Activated T-helper 1 cell treated with anti-CD3 and anti-CD28 coated beads, Interleukin-12 subunit alpha, Interleukin-12 subunit beta, Interleukin-2, Interleukin-4 antibody, amounts not matched to agents 30 ng/mL and 10 ng/mL and 1 ng/mL, durations not matched to agents 14 hours and 24 hours and 36 hours (primary cell): ENCODE measurements around the gene ECSIT. TPM values are rescaled to one million over a fixed set of nuclear protein-coding genes. Genes with fewer than 3 reads are reported as not detected.

Source experiments
- DNase-seq: peaks from one replicate; pipeline ENCODE4 v3.0.0; 2021; ENCODE audit warnings: low spot score
- H3K27ac Mint-ChIP-seq: one replicate; pipeline ENCODE4 v1.8.0; 2021; ENCODE audit warnings: mild to moderate bottlenecking, mixed read lengths
- H3K27me3 Mint-ChIP-seq: one replicate; pipeline ENCODE4 v1.8.0; 2022; ENCODE audit warnings: mild to moderate bottlenecking, moderate library complexity, mixed read lengths; ENCODE audit not compliant: insufficient read depth
- H3K36me3 Mint-ChIP-seq: one replicate; pipeline ENCODE4 v1.8.0; 2021; ENCODE audit warnings: low read depth, mixed read lengths
- H3K4me1 Mint-ChIP-seq: one replicate; pipeline ENCODE4 v1.8.0; 2021; ENCODE audit warnings: low read depth, mixed read lengths
- H3K4me3 Mint-ChIP-seq: one replicate; pipeline ENCODE4 v1.8.0; 2021; ENCODE audit warnings: mild to moderate bottlenecking, moderate library complexity, mixed read lengths
- H3K9me3 Mint-ChIP-seq: one replicate; pipeline ENCODE4 v1.8.0; 2021; ENCODE audit warnings: mixed read lengths
- intact Hi-C: fragments of 100-400 bp; cut with micrococcal nuclease; formaldehyde crosslinking; loops from one replicate; pipeline ENCODE4 v1.15.1; 2024
- total RNA-seq: library from RNA; stranded (reverse); gene quantifications from 2 replicates; pipeline ENCODE4 v1.2.3, GENCODE V29; 2022

ECSIT gene
- total RNA-seq, 1 donor from 2014 or later: 37.3 TPM

GRCh38 chr19:11505504-11506100 lies 23.3 kb downstream of the ECSIT start, which contains the start of gene ZNF653:
Gene ZNF653, minus strand, starts transcription at chr19:11505839. Its CDS starts 53 bp downstream, at chr19:11505786.
- Mint-ChIP-seq H3K4me3 (peak within 1 kb of the TSS; percentile 91), H3K9me3 (no peaks in the 10 kb centered on the region), H3K4me1 (peaks cover 13% of the 10 kb centered on the region), H3K27me3 (no peaks in the 10 kb centered on the region), H3K36me3 (peaks cover 5% of the 10 kb centered on the region), H3K27ac (peak within 1 kb of the TSS; percentile 97)
- DNase-seq: peak; percentile 93
- intact Hi-C loops: loop anchor here (1.0 to 2.0 kb wide), 9 partner anchors 23 to 1191 kb away; partner anchors contain the start of genes ECSIT, ELOF1, FBXW9 and ODAD3

GRCh38 chr19:11505032-11505503 lies 23.9 kb downstream of the ECSIT start:
- peaks cover 13% of the 10 kb centered on the region for H3K4me1 Mint-ChIP-seq
- peaks cover 6% of the 10 kb centered on the region for H3K36me3 Mint-ChIP-seq
- H3K27me3 Mint-ChIP-seq: no peaks in the 10 kb centered on the region
- H3K9me3 Mint-ChIP-seq: no peaks in the 10 kb centered on the region
- DNase-seq: peak; percentile 97
- peak overlapping the region; percentile 91 for H3K4me3 Mint-ChIP-seq
- intact Hi-C loops: loop anchor here (1.0 to 2.0 kb wide), 9 partner anchors 23 to 1191 kb away; partner anchors contain the start of genes ECSIT, ELOF1, FBXW9 and ODAD3
- H3K27ac Mint-ChIP-seq: peak overlapping the region; percentile 84

GRCh38 chr19:11504502-11505031 lies 24.4 kb downstream of the ECSIT start:
- peaks cover 10% of the 10 kb centered on the region for H3K36me3 Mint-ChIP-seq
- peaks cover 13% of the 10 kb centered on the region for H3K4me1 Mint-ChIP-seq
- H3K9me3 Mint-ChIP-seq: no peaks in the 10 kb centered on the region
- H3K27me3 Mint-ChIP-seq: no peaks in the 10 kb centered on the region
- peak overlapping the region; percentile 88 for H3K4me3 Mint-ChIP-seq
- DNase-seq: no peak
- peak overlapping the region; percentile 84 for H3K27ac Mint-ChIP-seq
- intact Hi-C loops: loop anchor here (1.0 to 2.0 kb wide), 9 partner anchors 22 to 1192 kb away; partner anchors contain the start of genes ECSIT, ELOF1, FBXW9 and ODAD3

- peaks cover 6% of the 10 kb centered on the region for H3K4me1 Mint-ChIP-seq
- DNase-seq: no peak
- no peak overlapping the region for H3K27ac Mint-ChIP-seq
- H3K27me3 Mint-ChIP-seq: no peaks in the 10 kb centered on the region
- H3K9me3 Mint-ChIP-seq: no peaks in the 10 kb centered on the region
- peaks cover 13% of the 10 kb centered on the region for H3K36me3 Mint-ChIP-seq
- intact Hi-C loops: no loop called here
- H3K4me3 Mint-ChIP-seq: no peak overlapping the region
These were observed 29.0 kb downstream of the ECSIT start for GRCh38 chr19:11499890-11500420.

- no peak for DNase-seq
- no peak overlapping the region for H3K27ac Mint-ChIP-seq
- H3K4me1 Mint-ChIP-seq: no peaks in the 10 kb centered on the region
- intact Hi-C loops: no loop called here
- H3K36me3 Mint-ChIP-seq: peaks cover 13% of the 10 kb centered on the region
- no peaks in the 10 kb centered on the region for H3K9me3 Mint-ChIP-seq
- no peak overlapping the region for H3K4me3 Mint-ChIP-seq
- no peaks in the 10 kb centered on the region for H3K27me3 Mint-ChIP-seq
These were observed 29.7 kb downstream of the ECSIT start for GRCh38 chr19:11499220-11499726.

GRCh38 chr19:11496391-11497163 lies 32.4 kb downstream of the ECSIT start:
- intact Hi-C loops: loop anchor here (1.0 kb wide), 1 partner anchor 91 kb away; no protein-coding TSS in a partner anchor
- Mint-ChIP-seq H3K27me3 (no peaks in the 10 kb centered on the region), H3K4me3 (no peak overlapping the region), H3K27ac (no peak overlapping the region), H3K4me1 (no peaks in the 10 kb centered on the region), H3K36me3 (peaks cover 13% of the 10 kb centered on the region), H3K9me3 (no peaks in the 10 kb centered on the region)
- DNase-seq: peak; percentile 31

- no peaks in the 10 kb centered on the region for H3K4me1 Mint-ChIP-seq
- H3K27me3 Mint-ChIP-seq: no peaks in the 10 kb centered on the region
- H3K4me3 Mint-ChIP-seq: no peak overlapping the region
- H3K27ac Mint-ChIP-seq: no peak overlapping the region
- peaks cover 13% of the 10 kb centered on the region for H3K36me3 Mint-ChIP-seq
- H3K9me3 Mint-ChIP-seq: no peaks in the 10 kb centered on the region
- DNase-seq: no peak
- intact Hi-C loops: loop anchor here (1.0 kb wide), 1 partner anchor 91 kb away; no protein-coding TSS in a partner anchor
These were observed 33.0 kb downstream of the ECSIT start for GRCh38 chr19:11495885-11496284.

GRCh38 chr19:11495481-11495880 lies 33.5 kb downstream of the ECSIT start:
- H3K9me3 Mint-ChIP-seq: no peaks in the 10 kb centered on the region
- H3K27me3 Mint-ChIP-seq: no peaks in the 10 kb centered on the region
- H3K4me3 Mint-ChIP-seq: no peak overlapping the region
- H3K4me1 Mint-ChIP-seq: no peaks in the 10 kb centered on the region
- intact Hi-C loops: no loop called here
- no peak for DNase-seq
- peaks cover 17% of the 10 kb centered on the region for H3K36me3 Mint-ChIP-seq
- H3K27ac Mint-ChIP-seq: no peak overlapping the region

- no peaks in the 10 kb centered on the region for H3K9me3 Mint-ChIP-seq
- H3K36me3 Mint-ChIP-seq: peaks cover 18% of the 10 kb centered on the region
- DNase-seq: no peak
- no peak overlapping the region for H3K27ac Mint-ChIP-seq
- no peaks in the 10 kb centered on the region for H3K27me3 Mint-ChIP-seq
- no peak overlapping the region for H3K4me3 Mint-ChIP-seq
- intact Hi-C loops: no loop called here
- H3K4me1 Mint-ChIP-seq: no peaks in the 10 kb centered on the region
These were observed 34.2 kb downstream of the ECSIT start for GRCh38 chr19:11494634-11495285.

GRCh38 chr19:11489378-11489777 lies 39.6 kb downstream of the ECSIT start:
- no peaks in the 10 kb centered on the region for H3K27me3 Mint-ChIP-seq
- DNase-seq: no peak
- no peak overlapping the region for H3K4me3 Mint-ChIP-seq
- intact Hi-C loops: no loop called here
- no peaks in the 10 kb centered on the region for H3K4me1 Mint-ChIP-seq
- H3K27ac Mint-ChIP-seq: no peak overlapping the region
- H3K9me3 Mint-ChIP-seq: no peaks in the 10 kb centered on the region
- peaks cover 15% of the 10 kb centered on the region for H3K36me3 Mint-ChIP-seq

GRCh38 chr19:11486661-11487503 lies 42.1 kb downstream of the ECSIT start:
- intact Hi-C loops: no loop called here
- Mint-ChIP-seq H3K27me3 (peaks cover under 1% of the 10 kb centered on the region), H3K4me3 (no peak overlapping the region), H3K27ac (no peak overlapping the region), H3K4me1 (peaks cover 10% of the 10 kb centered on the region), H3K36me3 (peaks cover 18% of the 10 kb centered on the region), H3K9me3 (no peaks in the 10 kb centered on the region)
- no peak for DNase-seq
